HG03139 (cell line): ENCODE measurements around the gene KRT6A.
"Not testable (repeated sequence)": the region's sequence is repeated elsewhere in the genome, so short reads cannot be mapped to it uniquely, and the experiment has no call there.

ENCODE experiments used
- ATAC-seq: cut with Tn5 transposase; IDR thresholded peaks from one replicate; pipeline ENCODE4 v1.9.1; 2021; ENCODE audit not compliant: unreplicated experiment

KRT6A gene

DNA sequence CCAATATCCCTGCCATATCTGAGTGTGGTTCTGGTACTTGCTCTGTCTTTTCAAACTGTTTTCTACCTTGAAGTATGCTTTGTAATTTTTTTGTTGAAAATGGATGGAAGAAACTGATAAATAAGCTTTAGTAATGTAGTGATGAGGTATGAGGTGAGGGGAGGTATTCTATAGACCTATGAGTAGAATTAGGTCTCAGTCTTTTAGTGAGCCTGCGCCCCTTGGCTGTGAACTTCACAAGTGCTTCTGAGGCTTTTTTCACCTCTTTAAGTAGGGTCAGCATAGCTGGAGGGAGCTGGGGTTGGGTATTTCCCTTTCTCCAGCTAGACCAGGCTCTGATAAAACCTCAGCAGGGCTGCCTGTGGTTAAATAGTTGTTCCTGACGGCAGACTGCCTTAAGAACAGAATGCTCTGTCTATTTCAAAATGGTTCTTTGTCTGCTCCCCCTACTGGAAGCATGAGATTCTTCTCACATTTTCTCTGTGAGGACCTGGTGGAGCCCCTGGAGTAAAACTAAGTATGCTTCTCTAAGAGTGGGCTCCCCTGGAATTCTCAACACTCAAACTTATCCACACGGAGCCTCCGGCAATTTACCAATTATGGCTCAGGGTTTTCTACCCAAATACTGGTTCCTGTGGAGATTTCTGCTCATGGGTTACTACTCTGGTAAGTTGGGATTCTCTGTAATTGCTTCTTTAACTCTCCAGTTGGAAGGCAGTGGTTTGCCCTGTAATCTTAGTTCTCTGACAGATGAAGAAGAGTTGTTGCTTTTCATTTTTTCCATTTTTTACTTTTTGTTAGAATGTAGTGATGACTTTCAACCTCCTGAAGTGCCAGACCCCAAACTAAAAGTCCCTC, 14.0 kb upstream of the KRT6A start:
- ATAC-seq, result no peak

- no peak for ATAC-seq
Observed at GRCh38 chr12:52502877-52503276, 9.8 kb upstream of the KRT6A start.

- ATAC-seq, result no peak
Observed at GRCh38 chr12:52501490-52501889, 8.4 kb upstream of the KRT6A start.

- ATAC-seq, result not testable (repeated sequence)
Observed at GRCh38 chr12:52500574-52500973, 7.5 kb upstream of the KRT6A start.

- no peak for ATAC-seq
Observed at GRCh38 chr12:52499806-52500560, 6.9 kb upstream of the KRT6A start.

DNA sequence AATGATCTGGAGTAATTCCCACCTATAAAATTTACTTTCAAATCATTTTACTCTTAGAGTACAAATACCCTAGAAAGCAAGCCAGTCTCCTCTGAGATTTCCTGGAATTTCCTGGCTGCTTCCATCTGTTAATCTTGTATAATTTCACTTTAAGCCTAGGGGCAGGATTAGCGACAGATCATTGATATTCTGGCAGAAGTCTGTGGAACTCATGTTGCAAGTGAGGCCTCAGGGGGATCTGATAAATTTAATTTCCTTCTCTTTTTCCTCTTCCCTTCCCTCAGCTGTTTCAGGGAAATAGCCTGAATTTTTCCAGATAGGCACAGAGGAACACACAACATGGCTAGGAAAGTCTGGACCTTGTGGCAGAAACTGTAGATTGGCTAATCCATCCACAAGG, 5.9 kb upstream of the KRT6A start:
- ATAC-seq, result no peak

DNA sequence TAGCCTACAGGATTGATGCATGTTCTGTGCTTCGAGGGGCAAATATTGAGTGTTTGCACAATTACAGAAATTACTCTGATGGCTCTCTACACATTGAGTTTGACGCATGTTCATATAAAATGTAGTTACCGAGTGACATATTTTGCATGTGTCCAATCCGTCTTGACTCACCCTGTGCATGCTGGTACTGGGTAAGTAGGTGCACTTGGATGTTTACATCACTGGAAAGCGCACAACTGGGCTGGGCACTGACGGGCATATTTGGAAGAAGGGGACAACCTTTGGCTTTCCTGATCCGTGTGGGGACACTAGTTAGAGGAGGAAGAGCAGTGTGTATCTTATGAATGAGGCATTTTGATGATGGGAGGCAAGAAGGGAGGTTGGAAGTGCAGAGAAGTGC, 4.9 kb upstream of the KRT6A start:
- no peak for ATAC-seq

- ATAC-seq, result no peak
Observed at GRCh38 chr12:52496590-52497071, 3.6 kb upstream of the KRT6A start.

- no peak for ATAC-seq
Observed at GRCh38 chr12:52496054-52496453, 3.0 kb upstream of the KRT6A start.

DNA sequence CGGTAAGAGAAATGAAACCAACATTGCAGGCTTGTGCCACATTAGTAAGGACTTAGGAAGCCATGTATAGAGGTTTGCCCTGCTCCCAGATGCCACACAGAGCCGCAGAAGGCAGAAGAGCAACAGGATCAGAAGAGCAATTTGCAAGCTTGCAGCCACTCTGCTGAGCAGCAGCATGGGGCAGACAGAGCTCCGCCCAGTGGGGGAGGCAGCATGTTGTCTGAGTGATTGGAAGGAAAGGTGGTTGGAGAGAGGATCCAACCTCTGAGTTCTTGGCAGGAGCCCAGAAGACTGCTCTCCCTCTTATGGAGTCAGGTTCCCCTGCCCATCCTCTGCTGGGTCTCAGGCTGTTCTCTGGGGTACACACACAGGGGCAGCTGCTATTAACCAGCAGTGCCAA, 2.3 kb upstream of the KRT6A start:
- no peak for ATAC-seq

GRCh38 chr12:52494518-52494917, 1.5 kb upstream of the KRT6A start:
- no peak for ATAC-seq

DNA sequence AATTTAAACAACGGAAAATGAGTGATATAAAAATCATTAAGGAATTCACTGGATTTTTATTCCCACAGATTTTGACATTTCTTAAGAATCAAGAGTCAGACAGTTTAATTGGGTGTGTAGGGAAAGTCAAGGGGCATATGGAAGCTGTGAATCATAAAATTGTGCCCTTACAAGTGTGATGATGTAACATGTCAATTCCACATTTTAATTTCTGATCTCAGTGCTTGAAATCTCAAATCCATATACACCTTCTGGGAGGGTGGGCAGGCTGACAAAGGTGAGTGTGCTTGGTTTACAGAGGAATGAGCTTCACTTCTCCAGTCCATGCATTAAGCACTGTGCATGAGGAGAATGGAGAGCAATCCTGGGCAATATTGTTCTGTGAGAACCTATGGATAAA, 1.0 kb upstream of the KRT6A start:
- ATAC-seq, result no peak

DNA sequence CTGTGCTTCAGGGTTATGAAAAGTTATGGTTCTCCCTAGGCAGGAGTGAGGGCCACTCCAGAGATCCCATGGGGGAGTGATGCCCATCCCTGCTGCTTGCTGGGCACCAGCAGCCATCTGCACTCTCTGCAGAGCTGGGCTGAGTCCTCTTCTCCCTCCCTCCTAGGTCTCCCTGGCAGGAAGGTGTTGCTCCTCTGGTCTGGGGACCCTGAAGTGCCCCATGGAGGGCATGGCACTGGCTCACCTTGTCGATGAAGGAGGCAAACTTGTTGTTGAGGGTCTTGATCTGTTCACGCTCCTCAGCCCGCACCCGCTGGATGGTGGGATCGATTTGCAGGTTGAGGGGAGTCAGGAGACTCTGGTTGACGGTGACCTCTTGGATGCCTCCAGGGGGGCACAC, 652 bp downstream of the KRT6A start:
- not testable (repeated sequence) for ATAC-seq

GRCh38 chr12:52491495-52491894, 1.6 kb downstream of the KRT6A start:
- ATAC-seq, result not testable (repeated sequence)

GRCh38 chr12:52488736-52489135, 4.3 kb downstream of the KRT6A start:
- ATAC-seq, result no peak

GRCh38 chr12:52487744-52488443, 5.2 kb downstream of the KRT6A start:
- not testable (repeated sequence) for ATAC-seq

DNA sequence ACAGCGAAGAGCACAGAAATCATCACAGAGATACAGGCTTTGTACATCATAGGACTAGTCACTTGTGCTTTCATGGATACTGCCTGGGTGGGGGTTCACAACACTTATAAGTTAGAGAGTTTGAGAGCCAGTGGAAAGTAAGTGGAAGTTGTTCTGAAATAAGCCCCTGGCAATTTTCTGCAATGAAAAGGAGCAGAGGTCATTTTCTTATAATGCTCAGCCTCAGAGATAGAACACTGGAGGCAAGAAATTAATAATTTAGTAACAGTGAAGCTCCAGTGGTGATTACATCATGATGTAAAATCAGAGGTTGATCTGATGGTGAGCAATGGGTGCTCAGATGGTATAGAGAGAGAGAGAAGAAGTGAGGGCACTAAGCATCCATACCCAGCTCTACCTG, 5.8 kb downstream of the KRT6A start:
- ATAC-seq, result no peak

DNA sequence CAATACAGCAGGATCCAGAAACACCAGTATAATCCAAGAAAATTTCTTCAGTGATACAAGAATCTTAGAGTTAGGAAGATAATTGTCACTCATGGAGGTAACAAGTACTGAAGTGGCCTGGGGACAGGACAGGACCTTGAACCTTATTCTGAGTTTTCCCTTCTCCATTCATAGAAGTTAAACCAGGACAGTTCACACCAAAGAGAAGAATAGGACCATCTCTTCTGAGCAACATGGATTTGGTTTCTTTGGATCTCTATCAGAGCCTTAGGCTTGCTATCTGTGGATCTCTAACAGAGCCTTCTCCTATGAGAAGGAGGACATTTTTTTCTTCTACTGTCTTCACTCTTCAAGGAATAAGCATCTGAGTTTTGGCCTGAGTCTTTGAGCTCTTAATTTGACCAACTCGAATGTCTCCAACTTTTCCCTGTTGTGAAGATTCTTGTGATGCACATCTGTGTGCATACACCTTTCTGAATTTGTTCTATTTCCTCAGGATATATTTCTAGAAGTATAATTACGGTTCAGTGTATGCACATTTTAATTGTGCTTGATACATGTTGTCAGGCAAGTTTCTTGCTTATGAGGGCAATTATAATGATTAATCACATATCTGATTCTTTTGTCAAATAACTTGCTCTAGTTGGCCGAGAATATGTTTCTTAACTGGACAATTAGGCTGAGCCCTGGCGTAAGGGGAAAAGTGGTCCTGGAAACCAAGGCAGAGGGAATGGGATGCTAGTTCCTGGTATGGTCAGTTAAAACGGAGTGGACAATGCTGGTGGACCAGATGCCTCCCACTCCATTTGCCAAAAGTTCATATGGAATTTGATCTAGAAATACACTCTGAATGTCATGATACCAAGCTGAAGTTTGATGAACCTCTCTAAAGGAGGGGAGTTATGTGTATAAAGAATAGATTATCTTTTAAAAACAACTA, 6.6 kb downstream of the KRT6A start:
- ATAC-seq, result no peak

GRCh38 chr12:52480073-52480472, 13.0 kb downstream of the KRT6A start:
- ATAC-seq, result no peak

DNA sequence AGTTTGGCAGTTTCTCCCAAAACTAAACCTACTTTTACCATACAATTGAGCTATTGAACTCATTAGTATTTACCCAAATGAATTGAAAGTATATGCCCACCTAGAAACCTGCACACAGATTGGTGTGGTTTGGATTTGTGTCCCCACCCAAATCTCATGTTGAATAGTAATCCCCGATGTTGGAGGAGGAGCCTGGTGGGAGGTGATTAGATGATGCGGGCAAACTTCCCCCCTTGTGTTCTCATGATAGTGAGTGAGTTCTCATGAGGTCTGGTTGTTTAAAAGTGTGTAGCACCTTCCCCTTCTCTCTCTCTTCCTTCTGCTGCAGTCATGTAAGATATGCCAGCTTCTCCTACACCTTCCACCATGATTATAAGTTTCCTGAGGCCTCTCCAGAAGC, 15.4 kb downstream of the KRT6A start:
- no peak for ATAC-seq
